HG03521 (cell line): ENCODE measurements around the gene TRAPPC3.

Source experiments
- ATAC-seq: cut with Tn5 transposase; IDR thresholded peaks from one replicate; pipeline ENCODE4 v1.9.1; 2021; ENCODE audit warnings: mild to moderate bottlenecking, moderate library complexity; ENCODE audit not compliant: unreplicated experiment

TRAPPC3 gene

GRCh38 chr1:36106269-36106668 lies 43.0 kb downstream of the TRAPPC3 start:
- ATAC-seq: no peak

- ATAC-seq: no peak
These were observed 47.7 kb downstream of the TRAPPC3 start for GRCh38 chr1:36101546-36101945.

- ATAC-seq: no peak
These were observed 48.9 kb downstream of the TRAPPC3 start for GRCh38 chr1:36100376-36100775.

GRCh38 chr1:36099681-36100341 lies 49.5 kb downstream of the TRAPPC3 start:
- ATAC-seq: no peak

- ATAC-seq: no peak
These were observed 50.5 kb downstream of the TRAPPC3 start for GRCh38 chr1:36098650-36099365.

- no peak for ATAC-seq
These were observed 51.3 kb downstream of the TRAPPC3 start for GRCh38 chr1:36097693-36098585.

- ATAC-seq: no peak
These were observed 52.5 kb downstream of the TRAPPC3 start for GRCh38 chr1:36096500-36097432.

- no peak for ATAC-seq
These were observed 53.4 kb downstream of the TRAPPC3 start for GRCh38 chr1:36095760-36096405.

GRCh38 chr1:36094621-36095061 lies 54.6 kb downstream of the TRAPPC3 start:
- ATAC-seq: no peak

GRCh38 chr1:36093929-36094328 lies 55.4 kb downstream of the TRAPPC3 start:
- ATAC-seq: no peak

GRCh38 chr1:36093226-36093625 lies 56.1 kb downstream of the TRAPPC3 start:
- no peak for ATAC-seq

GRCh38 chr1:36092798-36093185 lies 56.5 kb downstream of the TRAPPC3 start:
- ATAC-seq: no peak

- no peak for ATAC-seq
These were observed 57.0 kb downstream of the TRAPPC3 start for GRCh38 chr1:36092166-36092797.

GRCh38 chr1:36091698-36092097 lies 57.6 kb downstream of the TRAPPC3 start:
- ATAC-seq: no peak

- no peak for ATAC-seq
These were observed 58.1 kb downstream of the TRAPPC3 start for GRCh38 chr1:36091141-36091540.

- ATAC-seq: peak; percentile 2
These were observed 59.7 kb downstream of the TRAPPC3 start for GRCh38 chr1:36089393-36090121.

GRCh38 chr1:36088577-36089392 lies 60.5 kb downstream of the TRAPPC3 start, which contains the start of gene ADPRS:
Gene ADPRS, plus strand, starts transcription at chr1:36088892. Its CDS starts 13 bp downstream, at chr1:36088905.
- ATAC-seq: peak; percentile 81

- ATAC-seq: no peak
These were observed 61.1 kb downstream of the TRAPPC3 start for GRCh38 chr1:36088265-36088576.
